HepG2 (cell line): ENCODE results near the gene AKAP10. TPM values are rescaled to one million over a fixed set of nuclear protein-coding genes. Genes with fewer than 3 reads are reported as not detected.

Experiments used
- ATAC-seq: fragments of 200-7000 bp; cut with Tn5 transposase; 3 replicates; pipeline ENCODE4 v1.9.1; 2020; ENCODE audit warnings: mild to moderate bottlenecking, moderate library complexity
- BruUV-seq: library from RNA; stranded (reverse); fragments of 400-500 nt; replicated peaks from 2 replicates; lab custom pipeline; 2021; lab: Mats Ljungman, UMichigan
- CTCF ChIA-PET: fragments of 300-600 bp; formaldehyde crosslinking; extraction: SDS; loops from one replicate; lab custom pipeline; 2021; ENCODE audit warnings: low total read pairs, inconsistent platforms, low intra/inter-chr PET ratio; lab: Yijun Ruan, JAX
- POLR2A ChIA-PET: fragments of 350-600 bp; sonication (Branson Sonifier 250); formaldehyde crosslinking; loops from one replicate; lab custom pipeline; 2020; ENCODE audit warnings: antibody characterized with exemption, inconsistent platforms; lab: Yijun Ruan, JAX
- DNase-seq: peaks from one replicate; pipeline ENCODE4 v3.0.0-alpha.2; 2015; ENCODE audit warnings: low spot score
- FAIRE-seq: peaks from 3 replicates; lab custom pipeline; 2011; peaks lifted over from hg19 to GRCh38; lab: Jason Lieb, UNC
- H2AFZ ChIP-seq: one replicate; pipeline ENCODE4 v1.6.1; 2011; ENCODE audit warnings: low read length, inconsistent platforms
- H3K27ac ChIP-seq: fragments of 300-600 bp; 3 replicates; pipeline ENCODE4 v1.8.0; 2011; ENCODE audit warnings: mixed run types, mild to moderate bottlenecking, mixed read lengths, low read length, inconsistent platforms; ENCODE audit not compliant: insufficient read depth; ENCODE audit errors: extremely low read length
- H3K27me3 ChIP-seq, 2 experiments: fragments of 200-600 bp in 1 of 2; 2 replicates in 1 of 2; 3 replicates in 1 of 2; pipeline versions ENCODE4 v1.6.0 to v1.8.0; 2011; ENCODE audit warnings: low read length in 2 of 2, mild to moderate bottlenecking in 2 of 2, moderate library complexity in 2 of 2, inconsistent platforms in 1 of 2; ENCODE audit not compliant: insufficient read depth in 2 of 2, control insufficient read depth in 1 of 2
- H3K36me3 ChIP-seq, 2 experiments: fragments of 200-600 bp in 1 of 2; replicated peaks in 1 of 2; 2 replicates in 1 of 2; 3 replicates in 1 of 2; pipeline versions ENCODE4 v1.5.1 to v1.8.0; 2011; ENCODE audit warnings: low read length in 2 of 2, inconsistent platforms in 1 of 2; ENCODE audit not compliant: insufficient read depth in 2 of 2, control insufficient read depth in 1 of 2
- H3K4me1 ChIP-seq: 2 replicates; pipeline ENCODE4 v1.5.1; 2012; ENCODE audit warnings: low read length, inconsistent platforms; ENCODE audit not compliant: insufficient read depth
- H3K4me2 ChIP-seq: 2 replicates; pipeline ENCODE4 v1.6.0; 2011; ENCODE audit warnings: low read depth, low read length, inconsistent platforms
- H3K4me3 ChIP-seq, 3 experiments: fragments of 200-600 bp in 1 of 3; sonication (generic), shearing (Covaris generic) in 1 of 3; replicated peaks in 1 of 3; 2 replicates each; pipeline ENCODE4 v1.5.1; 2011 to 2016; ENCODE audit warnings: low read length in 3 of 3, inconsistent platforms in 2 of 3, low read depth in 2 of 3, mild to moderate bottlenecking in 2 of 3, control low read depth in 1 of 3, mixed read lengths in 1 of 3; ENCODE audit not compliant: insufficient read depth in 1 of 3
- H3K79me2 ChIP-seq: one replicate; pipeline ENCODE4 v1.6.1; 2011; ENCODE audit warnings: low read length, inconsistent platforms; ENCODE audit not compliant: insufficient read depth
- H3K9ac ChIP-seq: 2 replicates; pipeline ENCODE4 v1.6.0; 2011; ENCODE audit warnings: mild to moderate bottlenecking, low read depth, low read length, inconsistent platforms; ENCODE audit not compliant: insufficient read depth
- H3K9me3 ChIP-seq: 2 replicates; pipeline ENCODE4 v1.5.1; 2012; ENCODE audit warnings: mild to moderate bottlenecking, low read length
- H4K20me1 ChIP-seq: 2 replicates; pipeline ENCODE4 v1.6.0; 2011; ENCODE audit warnings: inconsistent platforms, mild to moderate bottlenecking, low read length, moderate library complexity; ENCODE audit not compliant: insufficient read depth
- ARNT ChIP-seq: fragments of 450-650 bp; IDR thresholded peaks from 2 replicates; pipeline ENCODE4 v1.6.1; 2017
- ATF2 ChIP-seq: sonication (generic); formaldehyde crosslinking; IDR thresholded peaks from 2 replicates; pipeline ENCODE4 v1.4.0; 2020; ENCODE audit warnings: missing genetic modification reagents
- ATM ChIP-seq: fragments of 450-650 bp; IDR thresholded peaks from 2 replicates; pipeline ENCODE4 v1.7.1; 2017; ENCODE audit warnings: mild to moderate bottlenecking, borderline replicate concordance
- HNRNPUL1 ChIP-seq: fragments of 200-400 bp; formaldehyde crosslinking; IDR thresholded peaks from 2 replicates; pipeline ENCODE4 v1.6.1; 2017; ENCODE audit warnings: low read depth, mild to moderate bottlenecking, low read length, moderate library complexity
- KLF13 ChIP-seq: sonication (generic); formaldehyde crosslinking; IDR thresholded peaks from 2 replicates; pipeline ENCODE4 v1.4.0; 2020; ENCODE audit warnings: mild to moderate bottlenecking, missing genetic modification reagents
- POGZ ChIP-seq: sonication (generic); formaldehyde crosslinking; IDR thresholded peaks from 2 replicates; pipeline ENCODE4 v1.4.0; 2020; ENCODE audit warnings: mild to moderate bottlenecking, missing genetic modification reagents
- SNAPC2 ChIP-seq: sonication (generic); formaldehyde crosslinking; IDR thresholded peaks from 2 replicates; pipeline ENCODE4 v1.8.1; 2022; ENCODE audit warnings: mild to moderate bottlenecking, missing genetic modification reagents
- TFAP4 ChIP-seq: sonication (generic); IDR thresholded peaks from 2 replicates; pipeline ENCODE4 v1.6.1; 2016; ENCODE audit warnings: low read depth, borderline replicate concordance
- USF2 ChIP-seq, 2 experiments: sonication (generic) in 1 of 2; formaldehyde crosslinking in 1 of 2; IDR thresholded peaks; 2 replicates each; pipeline versions ENCODE4 v1.5.1 to v1.6.1; 2011 to 2020; ENCODE audit warnings: borderline replicate concordance in 1 of 2, low read depth in 1 of 2, low read length in 1 of 2, mild to moderate bottlenecking in 1 of 2, missing genetic modification reagents in 1 of 2, moderate library complexity in 1 of 2
- ZNF44 ChIP-seq: sonication (generic); formaldehyde crosslinking; IDR thresholded peaks from 2 replicates; pipeline ENCODE4 v1.5.1; 2020; ENCODE audit warnings: mild to moderate bottlenecking, missing genetic modification reagents
- ZNF513 ChIP-seq: sonication (generic); formaldehyde crosslinking; conservative IDR thresholded peaks from 2 replicates; pipeline ENCODE4 v1.5.0; 2020; ENCODE audit warnings: missing genetic modification reagents
- WGBS: methylation state at CpG from one replicate; pipeline ENCODE4 v1.1.6; 2017; ENCODE audit warnings: low lambda C conversion rate; 5-methylcytosine and 5-hydroxymethylcytosine counted together
- in situ Hi-C: cut with HindIII; loops from 2 replicates; pipeline ENCODE4 v1.10.0; 2017; ENCODE audit warnings: low pct_unique_long_range_greater_than_20kb; ENCODE audit not compliant: extremely low pct_ligation_motif_present
- intact Hi-C: fragments of 100-400 bp; cut with micrococcal nuclease; formaldehyde crosslinking; loops from one replicate; pipeline ENCODE4 v1.10.0; 2022; ENCODE audit not compliant: unreplicated experiment
- polyA plus RNA-seq, 8 experiments: library from polyadenylated mRNA; depleted of rRNA in 3 of 8; stranded (reverse) in 7 of 8; unstranded in 1 of 8; fragments of >200 nt; fragmentation: Illumina TruSeq in 4 of 8; extraction: Trizol in 4 of 8; gene quantifications; 2 replicates each; pipeline versions ENCODE4 v1.2.1 to v1.2.3, GENCODE V29; 2011 to 2016; ENCODE audit warnings: low read depth in 4 of 8, missing spikeins in 1 of 8, mixed read lengths in 1 of 8; ENCODE audit not compliant: insufficient read depth in 1 of 8
- total RNA-seq, 5 experiments: library from RNA; depleted of rRNA; stranded (reverse); fragments of >200 nt; fragmentation: Illumina TruSeq; extraction: Trizol; gene quantifications; 2 replicates each; pipeline ENCODE4 v1.2.3, GENCODE V29; 2016; ENCODE audit warnings: low read depth in 1 of 5

AKAP10 gene
- total and polyA plus RNA-seq, 2 of the 13 experiments (the other 11 are each of a cell fraction or from before 2014, with no cell fraction given): 17.6 to 21.7 TPM

DNA sequence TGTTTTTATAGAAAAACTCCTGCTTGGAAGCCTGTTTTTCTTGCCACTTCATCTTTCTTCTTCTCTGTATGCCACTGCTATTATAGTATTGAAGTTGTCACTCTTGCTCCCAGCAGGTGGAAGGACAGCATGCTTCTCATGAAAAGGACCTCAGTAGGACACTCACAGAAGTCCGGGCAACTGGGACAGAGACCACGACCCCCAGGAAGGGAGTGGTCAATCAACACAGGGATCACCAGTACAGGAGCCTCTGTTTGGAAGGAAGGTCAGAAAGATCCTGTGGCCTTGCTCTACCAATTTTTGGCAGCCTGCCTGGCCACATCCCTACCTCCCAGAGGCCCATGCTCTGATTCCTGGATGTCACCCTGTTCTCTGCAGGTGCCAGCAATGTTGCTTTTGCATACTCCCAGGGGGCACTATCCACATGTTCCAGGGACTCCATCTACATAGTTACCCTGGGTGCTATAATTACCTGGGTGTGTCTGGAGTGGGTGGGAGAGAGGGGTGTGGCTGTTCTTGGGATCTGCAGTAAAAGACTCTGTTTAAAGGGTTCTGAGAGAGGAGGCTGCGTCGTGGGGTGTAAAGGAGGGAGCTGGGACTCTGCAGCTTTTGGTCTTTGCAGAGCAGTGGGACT is 13.7 kb upstream of the AKAP10 start:
- H3K4me3 ChIP-seq: no peak overlapping the region
- H3K27ac ChIP-seq: no peak overlapping the region
- no peaks in the 10 kb centered on the region for H4K20me1 ChIP-seq
- H3K79me2 ChIP-seq: no peaks in the 10 kb centered on the region
- WGBS: 42% methylated on average over 4 of the region's 4 CpGs
- no peak for DNase-seq
- intact Hi-C loops (no loop called here), in situ Hi-C loops (loop anchor here (10.0 to 25.0 kb wide), 2 partner anchors 113 to 321 kb away; no protein-coding TSS in a partner anchor)
- no peak overlapping the region for H2AFZ ChIP-seq
- CTCF ChIA-PET: no interaction called here
- no peaks in the 10 kb centered on the region for H3K9me3 ChIP-seq
- no peak for TF ChIP-seq TFAP4
- TF ChIP-seq ZNF513 (CRISPR knock-in tag): no peak
- TF ChIP-seq ATF2 (CRISPR knock-in tag): no peak
- no peak for TF ChIP-seq USF2 (IDR thresholded peaks at IDR 0.05; ENCODE audit: low read depth, low read length)
- no peak for TF ChIP-seq USF2 (CRISPR knock-in tag; IDR thresholded peaks at IDR 0.05; ENCODE audit: borderline replicate concordance)
- TF ChIP-seq ARNT: no peak
- TF ChIP-seq KLF13 (CRISPR knock-in tag): no peak
- no peak for TF ChIP-seq ZNF44 (CRISPR knock-in tag)
- TF ChIP-seq SNAPC2 (CRISPR knock-in tag): no peak
- TF ChIP-seq HNRNPUL1: no peak
- TF ChIP-seq POGZ (CRISPR knock-in tag): no peak
- TF ChIP-seq ATM: no peak
- no TSS peak for BruUV-seq
- no peaks in the 10 kb centered on the region for H3K36me3 ChIP-seq
- no peak for FAIRE-seq
- H3K9ac ChIP-seq: no peak overlapping the region
- peaks cover 0 to 4% of the 10 kb centered on the region in 2 experiments; a peak in 1 of 5 replicates for H3K27me3 ChIP-seq
- H3K4me2 ChIP-seq: no peak overlapping the region
- ATAC-seq: no peak
- peaks cover 19% of the 10 kb centered on the region; the same call in 1 of the 2 replicates for H3K4me1 ChIP-seq
- POLR2A ChIA-PET: interaction anchor here (2.0 kb wide), 1 partner anchor 14 kb away, joined by 12 read pairs; the partner anchor contains the start of gene AKAP10
